ENCODE measurements around the gene CRB2.

- TF ChIP-seq CTCF (IDR thresholded peaks at IDR 0.05; ENCODE audit: insufficient read depth, low read length): no peak
- TF ChIP-seq REST (IDR thresholded peaks at IDR 0.05; ENCODE audit: insufficient replicate concordance, low read depth): no peak
- no peak for TF ChIP-seq POLR2AphosphoS5 (IDR thresholded peaks at IDR 0.05; ENCODE audit: low read depth)
- TF ChIP-seq GABPA (IDR thresholded peaks at IDR 0.05; ENCODE audit: low read depth): no peak
- TF ChIP-seq SPI1 (IDR thresholded peaks at IDR 0.05; ENCODE audit: borderline replicate concordance, low read depth): no peak
Measured at GRCh38 chr9:123424131-123424530, 68.1 kb downstream of the CRB2 start.
